ENCODE measurements around the gene MRPL43.

GRCh38 chr10:100969187-100970075 lies 17.9 kb downstream of the MRPL43 start, which contains the start of gene SEMA4G:
- peak; percentile 2 to 81 (median 61) for TF ChIP-seq CTCF (IDR thresholded peaks at IDR 0.05 in 8 of 11, conservative IDR thresholded peaks at IDR 0.05 in 3 of 11)
- TF ChIP-seq POLR2A (IDR thresholded peaks at IDR 0.05), result no peak
